ENCODE data around the gene ARL15.

The ARL15 gene

DNA sequence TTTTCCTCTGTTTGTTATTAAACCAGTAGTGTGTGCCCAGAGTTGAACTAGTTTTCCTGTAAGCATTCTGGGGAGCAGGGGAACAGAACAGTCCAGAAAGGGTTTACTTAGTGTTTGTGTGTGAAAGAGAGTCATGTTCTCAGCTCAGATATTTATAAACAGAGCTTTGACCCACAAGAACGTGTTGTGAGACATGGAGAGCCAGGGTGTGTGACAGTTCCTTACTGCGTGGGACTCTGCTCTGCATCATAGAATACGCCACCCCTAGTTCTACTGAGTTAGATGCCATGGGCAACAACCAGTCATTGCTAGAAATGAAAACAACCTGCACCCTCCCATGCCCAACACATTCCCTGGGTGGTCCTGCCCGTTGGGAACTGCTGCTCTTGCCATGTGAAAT lies 419.2 kb downstream of the ARL15 start:
- no peak overlapping the region for H3K4me3 ChIP-seq (ENCODE audit: low read length)
- TF ChIP-seq, protein P1, sequence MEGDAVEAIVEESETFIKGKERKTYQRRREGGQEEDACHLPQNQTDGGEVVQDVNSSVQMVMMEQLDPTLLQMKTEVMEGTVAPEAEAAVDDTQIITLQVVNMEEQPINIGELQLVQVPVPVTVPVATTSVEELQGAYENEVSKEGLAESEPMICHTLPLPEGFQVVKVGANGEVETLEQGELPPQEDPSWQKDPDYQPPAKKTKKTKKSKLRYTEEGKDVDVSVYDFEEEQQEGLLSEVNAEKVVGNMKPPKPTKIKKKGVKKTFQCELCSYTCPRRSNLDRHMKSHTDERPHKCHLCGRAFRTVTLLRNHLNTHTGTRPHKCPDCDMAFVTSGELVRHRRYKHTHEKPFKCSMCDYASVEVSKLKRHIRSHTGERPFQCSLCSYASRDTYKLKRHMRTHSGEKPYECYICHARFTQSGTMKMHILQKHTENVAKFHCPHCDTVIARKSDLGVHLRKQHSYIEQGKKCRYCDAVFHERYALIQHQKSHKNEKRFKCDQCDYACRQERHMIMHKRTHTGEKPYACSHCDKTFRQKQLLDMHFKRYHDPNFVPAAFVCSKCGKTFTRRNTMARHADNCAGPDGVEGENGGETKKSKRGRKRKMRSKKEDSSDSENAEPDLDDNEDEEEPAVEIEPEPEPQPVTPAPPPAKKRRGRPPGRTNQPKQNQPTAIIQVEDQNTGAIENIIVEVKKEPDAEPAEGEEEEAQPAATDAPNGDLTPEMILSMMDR (IDR thresholded peaks at IDR 0.05; ENCODE audit: insufficient read depth, low read depth, low read length, missing control alignments) = no peak
- DNase-seq (ENCODE audit: low read depth) = no peak

DNA sequence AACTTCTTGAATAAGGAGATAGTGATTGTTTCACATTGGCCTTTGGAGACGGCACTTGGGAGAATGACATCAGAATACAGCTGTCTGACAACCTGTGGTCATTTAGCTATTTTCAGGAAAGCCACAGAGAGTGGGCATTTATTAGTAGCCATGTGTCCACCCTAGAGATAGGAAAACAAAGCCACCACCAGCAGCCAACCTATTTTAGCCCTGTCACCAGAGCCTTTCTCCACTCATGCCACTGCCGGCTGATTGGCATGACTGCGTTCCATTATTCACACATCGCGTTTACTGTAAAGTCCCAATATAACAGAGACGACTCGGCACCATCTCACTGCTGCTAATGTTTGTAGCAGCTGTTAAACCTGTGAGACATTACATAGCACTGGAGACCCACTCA lies 419.9 kb downstream of the ARL15 start:
- DNase-seq (ENCODE audit: low read depth) = no peak
- TF ChIP-seq, protein P1 (IDR thresholded peaks at IDR 0.05; ENCODE audit: insufficient read depth, low read depth, low read length, missing control alignments) = no peak
- no peak overlapping the region for H3K4me3 ChIP-seq (ENCODE audit: low read length)

DNA sequence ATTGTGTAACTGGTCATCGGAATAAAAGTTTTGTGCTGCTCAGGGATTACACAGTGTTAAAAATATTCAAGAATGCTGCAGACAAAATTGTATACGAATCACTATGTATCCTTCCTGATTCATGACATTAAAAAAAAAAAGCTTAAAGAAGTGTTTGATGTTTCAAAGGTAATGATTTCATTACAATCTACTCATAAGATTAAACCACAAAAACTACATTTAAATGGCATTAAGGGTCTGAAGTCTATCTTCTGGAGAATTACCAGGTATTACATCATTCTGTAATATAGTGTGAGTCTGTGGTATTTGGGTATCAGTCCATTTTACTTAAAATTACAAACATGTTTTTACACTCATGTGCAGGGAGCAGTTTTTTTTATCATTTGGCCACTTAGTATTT lies 425.5 kb downstream of the ARL15 start:
- H3K4me3 ChIP-seq (ENCODE audit: low read length) = no peak overlapping the region
- TF ChIP-seq, protein P1 (IDR thresholded peaks at IDR 0.05; ENCODE audit: insufficient read depth, low read depth, low read length, missing control alignments) = no peak
- DNase-seq (ENCODE audit: low read depth) = no peak

DNA sequence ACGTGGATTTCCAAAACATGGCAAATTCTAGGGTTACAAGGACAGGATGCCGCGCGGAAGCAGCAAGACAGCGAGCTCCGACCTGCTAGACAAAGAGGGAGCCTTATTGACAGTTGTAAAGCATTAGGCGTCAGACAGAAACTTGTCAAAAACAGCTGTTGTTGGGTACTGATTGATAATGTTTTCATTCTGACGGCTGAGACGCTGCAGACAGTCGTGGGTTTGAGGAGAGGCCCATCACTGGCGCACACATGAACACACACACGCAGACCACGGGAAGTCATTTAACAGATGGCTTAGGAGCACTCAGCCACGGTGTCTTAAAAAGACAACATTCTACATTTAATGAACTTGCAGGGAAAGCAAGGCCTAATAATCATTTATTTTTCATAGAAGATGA lies 426.0 kb downstream of the ARL15 start:
- no peak overlapping the region for H3K4me3 ChIP-seq (ENCODE audit: low read length)
- TF ChIP-seq, protein P1 (IDR thresholded peaks at IDR 0.05; ENCODE audit: insufficient read depth, low read depth, low read length, missing control alignments) = no peak
- DNase-seq (ENCODE audit: low read depth) = no peak

DNA sequence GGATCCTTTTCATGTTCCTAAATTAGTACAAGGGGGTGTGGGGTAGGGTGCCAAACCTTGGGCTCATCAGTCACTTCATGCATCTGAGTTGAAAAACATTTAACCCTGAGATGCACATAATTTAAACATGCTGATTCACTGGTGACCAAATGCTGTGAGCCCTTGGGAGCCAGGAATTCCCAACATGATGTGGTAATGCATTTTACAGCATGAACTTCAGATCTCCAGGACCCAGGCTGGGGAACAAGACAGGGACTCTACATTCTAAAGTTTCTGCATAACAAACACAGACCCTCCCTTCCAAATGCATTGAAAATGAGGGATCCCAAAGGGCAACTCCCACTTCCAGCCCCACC lies 427.7 kb downstream of the ARL15 start:
- TF ChIP-seq, protein P1 (IDR thresholded peaks at IDR 0.05; ENCODE audit: insufficient read depth, low read depth, low read length, missing control alignments) = no peak
- no peak overlapping the region for H3K4me3 ChIP-seq (ENCODE audit: low read length)
- no peak for DNase-seq (ENCODE audit: low read depth)

DNA sequence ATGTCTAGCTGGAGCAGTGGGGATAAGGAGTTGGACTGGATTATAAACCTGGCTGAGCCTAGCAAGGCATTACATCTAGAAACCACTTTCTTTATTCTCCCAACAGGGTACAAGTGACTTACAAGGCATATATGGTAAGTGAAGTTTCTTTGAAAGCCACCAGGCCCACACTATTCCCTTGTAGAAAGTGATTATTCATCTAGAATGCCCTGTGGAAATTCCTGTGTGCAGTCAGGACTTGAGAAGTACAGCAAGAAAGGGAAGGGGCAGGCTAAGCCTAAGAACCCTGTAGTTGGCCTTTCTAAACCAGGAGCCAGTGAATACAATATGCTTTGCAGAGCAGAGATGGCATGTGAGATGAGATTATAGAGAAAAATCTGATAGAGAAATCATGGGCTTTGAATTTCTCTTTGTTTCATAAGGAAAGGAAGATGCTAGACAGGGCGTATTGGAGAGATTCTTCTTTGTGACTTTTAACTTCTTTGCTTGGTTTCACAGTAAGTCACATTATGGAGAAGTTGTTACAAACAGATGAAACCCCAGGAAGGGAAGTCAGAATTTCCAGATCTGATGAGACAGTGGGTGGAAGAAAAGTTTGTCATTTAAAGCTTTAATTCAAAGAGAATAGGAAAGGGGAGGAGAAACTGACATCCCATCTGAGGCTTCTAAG lies 428.2 kb downstream of the ARL15 start:
- TF ChIP-seq, protein P1 (IDR thresholded peaks at IDR 0.05; ENCODE audit: insufficient read depth, low read depth, low read length, missing control alignments) = no peak
- DNase-seq (ENCODE audit: low read depth) = no peak
- H3K4me3 ChIP-seq (ENCODE audit: low read length) = no peak overlapping the region

DNA sequence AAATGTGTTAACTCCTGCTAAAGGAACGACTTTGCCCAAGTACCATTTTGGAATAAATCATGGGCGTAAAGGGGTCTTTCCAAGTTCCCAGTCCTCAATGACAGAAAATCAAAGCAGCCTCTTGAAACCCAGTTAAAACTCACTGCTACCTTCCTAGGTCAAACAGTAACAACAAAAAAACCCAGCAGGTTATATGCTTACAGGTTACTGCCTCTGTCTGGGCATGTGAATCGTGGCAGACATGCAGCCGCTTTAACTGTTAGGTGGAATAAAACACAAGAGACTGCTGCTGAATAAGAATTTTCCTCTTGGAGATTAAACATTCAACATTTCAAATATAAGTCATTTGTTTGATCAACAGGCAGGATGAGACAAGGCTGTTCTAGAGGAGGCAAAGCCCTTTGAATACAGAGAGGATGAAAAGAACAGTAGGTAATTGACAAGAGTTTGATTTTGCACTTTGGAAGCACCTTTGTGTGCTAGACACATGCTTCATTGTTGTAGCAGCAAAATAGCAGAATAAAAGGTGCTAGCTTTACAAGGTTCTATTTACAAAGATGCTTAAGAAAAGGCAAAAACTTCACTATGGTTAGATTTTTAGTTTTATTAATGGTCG lies 430.6 kb downstream of the ARL15 start:
- TF ChIP-seq, protein P1 (IDR thresholded peaks at IDR 0.05; ENCODE audit: insufficient read depth, low read depth, low read length, missing control alignments) = no peak
- no peak for DNase-seq (ENCODE audit: low read depth)
- H3K4me3 ChIP-seq (ENCODE audit: low read length) = no peak overlapping the region
